DMS 273 treated with DMSO at 0.1 percent for 48 hours (cell line): Measurements from ENCODE around the gene HIBADH.
A peak's percentile ranks its signal among the peaks of the same experiment; 100 is the strongest.

Experiments
- DNase-seq: peaks from one replicate; lab custom pipeline; 2025; lab: John Stamatoyannopoulos, UW

The HIBADH gene

GRCh38 chr7:27635728-27636127 is 27.0 kb downstream of the HIBADH start:
- no peak for DNase-seq

GRCh38 chr7:27634671-27635493 is 27.8 kb downstream of the HIBADH start:
- no peak for DNase-seq

GRCh38 chr7:27633062-27633461 is 29.6 kb downstream of the HIBADH start:
- DNase-seq, result no peak

DNA sequence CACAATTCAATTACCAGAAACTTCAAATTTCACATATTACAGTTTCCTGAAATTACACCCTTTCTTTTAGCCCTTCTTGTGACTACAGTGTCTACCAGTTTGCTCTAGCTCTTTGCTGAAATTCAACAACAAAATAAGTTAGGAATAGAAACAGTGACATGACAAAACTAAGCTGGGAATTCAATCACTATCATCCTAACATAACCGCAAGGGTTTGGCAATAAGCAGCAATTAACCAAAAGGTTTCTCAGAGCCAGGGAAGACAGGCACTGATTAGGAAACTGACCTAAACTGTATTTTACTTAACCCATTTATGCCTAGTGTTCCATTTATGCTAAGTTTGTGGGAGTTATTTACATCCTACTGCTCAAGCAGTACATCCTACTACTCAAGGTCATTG is 31.3 kb downstream of the HIBADH start:
- no peak for DNase-seq

DNA sequence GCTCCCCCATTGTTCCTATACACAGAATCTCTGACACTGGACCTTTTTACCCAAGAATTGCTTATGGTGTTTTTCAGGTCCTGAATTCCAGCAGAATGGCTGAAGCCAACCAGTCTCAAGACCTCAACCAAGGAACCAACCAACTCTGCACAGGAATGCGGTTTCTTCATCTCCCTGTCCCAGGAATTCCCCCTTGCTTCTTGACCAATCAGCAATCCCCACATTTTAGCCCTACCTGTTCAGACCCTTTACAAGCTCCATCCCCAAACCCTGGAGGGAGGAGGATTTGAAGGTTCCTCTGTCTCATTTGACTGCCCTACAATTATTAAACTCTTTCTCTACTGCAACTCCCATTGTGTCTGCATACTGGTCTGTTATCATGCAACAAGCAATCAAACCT is 35.5 kb downstream of the HIBADH start:
- DNase-seq, result no peak

GRCh38 chr7:27619492-27619891 is 43.2 kb downstream of the HIBADH start:
- no peak for DNase-seq

- no peak for DNase-seq
Measured at GRCh38 chr7:27617651-27618381, 44.9 kb downstream of the HIBADH start.

GRCh38 chr7:27616914-27617548 is 45.7 kb downstream of the HIBADH start:
- no peak for DNase-seq

DNA sequence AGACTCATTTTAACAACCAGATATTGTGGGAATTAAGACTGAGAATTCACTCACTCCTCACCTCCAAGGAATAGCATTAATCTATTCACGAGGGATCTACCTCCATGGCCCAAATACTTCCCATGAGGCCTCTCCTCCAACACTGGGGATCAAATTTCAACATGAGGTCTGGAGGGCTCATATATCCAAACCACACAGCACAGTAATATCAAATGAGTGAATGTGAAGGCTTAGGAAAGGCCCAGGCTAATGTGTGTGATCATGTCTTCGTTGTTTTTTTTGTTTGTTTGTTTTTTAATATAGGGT is 46.5 kb downstream of the HIBADH start:
- no peak for DNase-seq

DNA sequence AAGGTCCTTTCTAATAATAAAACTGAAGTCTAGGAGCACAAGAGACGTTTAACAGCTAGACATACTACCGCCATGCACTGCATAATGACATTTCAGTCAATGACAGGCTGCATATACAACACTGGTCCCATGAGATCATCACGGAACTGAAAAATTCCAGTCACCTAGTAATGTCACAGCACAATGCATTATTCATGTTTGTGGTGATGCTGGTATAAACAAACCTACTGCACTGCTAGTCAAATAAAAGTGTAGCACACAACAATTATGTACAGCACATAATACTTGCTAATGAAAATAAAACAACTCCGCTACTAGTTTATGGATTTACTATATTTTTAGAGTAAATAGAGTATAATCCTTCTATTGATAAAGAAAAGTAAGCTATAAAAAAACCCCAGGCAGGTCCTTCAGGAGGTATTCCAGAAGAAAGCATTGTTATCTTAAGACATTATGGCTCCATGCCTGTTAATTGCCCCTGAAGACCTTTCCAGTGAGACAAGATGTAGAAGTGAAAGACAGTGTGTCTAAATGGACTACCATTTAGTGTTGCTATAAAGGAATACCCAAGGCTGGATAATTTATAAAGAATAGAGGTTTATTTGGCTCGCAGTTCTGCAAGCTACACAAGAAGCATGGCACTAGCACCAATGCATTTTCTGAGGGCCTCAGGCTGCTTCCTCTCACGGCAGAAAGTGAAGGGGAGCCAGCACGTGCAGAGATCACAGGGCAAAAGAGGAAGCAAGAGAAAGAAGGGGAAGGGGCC is 47.1 kb downstream of the HIBADH start:
- DNase-seq, result no peak

DNA sequence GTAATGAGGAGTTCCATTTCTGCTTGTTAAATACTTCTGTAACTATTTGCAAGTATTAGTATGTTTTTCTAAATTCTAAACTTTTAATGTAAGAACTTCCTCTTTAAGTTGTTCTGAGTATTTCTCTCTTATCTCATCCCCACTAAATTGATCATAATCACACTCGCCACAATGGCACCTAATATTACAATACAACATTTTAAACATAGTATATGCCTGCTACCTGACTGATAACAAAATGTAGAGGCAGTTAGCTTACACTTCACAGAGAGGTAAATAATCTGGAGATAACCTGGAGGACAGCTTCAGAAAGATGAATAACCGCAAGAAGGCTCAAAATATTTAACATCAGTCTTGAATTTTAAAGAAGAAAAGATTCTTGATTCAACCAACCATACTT is 48.6 kb downstream of the HIBADH start:
- DNase-seq, result no peak

GRCh38 chr7:27611059-27611458 is 51.6 kb downstream of the HIBADH start:
- DNase-seq, result no peak

DNA sequence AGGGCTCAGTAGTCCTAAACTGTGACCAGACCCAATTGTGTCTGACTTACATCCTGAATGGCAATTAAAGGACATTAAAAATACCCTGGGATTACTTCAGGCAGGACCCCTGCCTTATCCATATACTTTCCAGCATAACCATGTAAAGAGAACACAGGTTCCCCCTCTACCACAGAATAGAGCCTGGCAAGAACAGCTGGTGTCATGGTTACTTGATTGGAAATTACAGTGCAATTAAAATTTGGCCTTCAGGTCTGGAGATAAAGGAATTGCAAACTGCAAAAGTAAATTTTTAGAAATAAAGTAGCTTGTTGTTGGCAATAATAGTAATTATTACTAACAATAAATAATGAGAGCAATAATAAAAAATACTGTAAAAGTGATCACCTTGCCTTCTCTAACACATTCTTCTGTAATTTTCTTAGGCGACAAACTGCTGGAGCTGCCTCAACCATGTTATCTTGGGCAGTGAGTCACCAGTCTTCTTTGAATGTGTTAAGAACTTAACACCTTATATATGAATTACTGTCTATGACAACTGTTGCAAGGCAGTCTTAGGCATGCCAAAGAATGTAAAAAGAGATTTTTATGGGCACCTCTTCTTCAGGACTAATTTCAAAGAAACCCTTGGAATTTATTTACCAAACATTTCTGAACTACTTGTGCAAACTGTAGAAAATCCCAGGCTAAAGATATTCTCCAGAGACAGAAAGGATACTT is 53.7 kb downstream of the HIBADH start:
- DNase-seq, result no peak

DNA sequence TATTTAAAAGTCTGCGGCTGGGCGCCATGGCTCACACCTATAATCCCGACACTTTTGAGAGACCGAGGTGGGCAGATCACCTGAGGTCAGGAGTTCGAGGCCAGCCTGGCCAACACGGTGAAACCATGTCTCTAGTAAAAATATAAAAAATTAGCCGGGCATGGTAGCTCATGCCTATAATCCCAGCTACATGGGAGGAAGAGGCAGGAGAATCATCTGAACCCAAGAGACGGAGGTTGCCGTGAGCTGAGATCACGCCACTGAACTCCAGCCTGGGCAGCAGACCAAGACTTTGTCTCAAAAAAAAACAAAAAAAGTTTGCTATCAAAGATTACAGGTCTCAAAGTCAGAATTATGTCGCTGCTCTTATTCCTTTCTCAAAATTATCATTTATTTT is 55.5 kb downstream of the HIBADH start:
- no peak for DNase-seq

GRCh38 chr7:27606270-27607209 is 56.1 kb downstream of the HIBADH start:
- DNase-seq, result no peak

- DNase-seq, result peak; percentile 18
Measured at GRCh38 chr7:27605689-27606269, 56.9 kb downstream of the HIBADH start.

DNA sequence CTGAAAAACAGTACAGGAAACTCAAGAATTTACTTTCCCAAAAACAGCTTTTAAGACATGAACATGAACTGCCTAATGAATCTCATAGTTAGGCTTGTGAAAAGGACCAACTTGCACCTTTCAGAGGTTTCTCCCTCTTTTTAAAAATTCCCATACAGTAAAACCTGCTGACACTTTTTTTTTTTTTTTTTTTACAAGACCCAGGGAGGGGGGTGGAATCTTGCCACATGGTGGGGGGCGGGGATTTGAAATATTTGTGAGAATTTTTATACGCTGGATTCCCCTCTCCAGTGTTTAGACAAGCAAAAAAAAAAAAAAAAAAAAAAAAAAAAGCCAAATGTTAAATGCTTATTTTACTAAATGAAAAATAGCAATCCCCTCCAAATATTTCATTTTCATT is 57.4 kb downstream of the HIBADH start:
- no peak for DNase-seq

DNA sequence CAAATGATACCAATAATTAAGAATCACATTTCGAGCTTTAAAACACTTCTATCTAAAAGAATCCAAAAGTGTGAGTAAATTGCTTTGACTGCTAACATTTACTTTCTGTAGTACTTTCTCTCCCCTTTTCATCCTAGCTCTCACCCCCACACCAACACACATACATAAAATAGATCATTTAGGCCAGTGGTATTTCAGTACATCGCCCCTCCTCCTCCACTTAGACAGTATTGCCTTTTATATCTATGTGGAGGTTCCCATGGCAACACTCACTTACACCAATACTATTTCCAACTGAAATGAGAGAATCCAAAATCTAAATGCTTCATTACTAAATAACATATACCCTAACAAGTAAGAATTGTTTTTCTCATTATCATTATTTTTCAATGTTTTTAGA is 58.9 kb downstream of the HIBADH start:
- DNase-seq, result no peak

- no peak for DNase-seq
Measured at GRCh38 chr7:27602766-27603165, 59.9 kb downstream of the HIBADH start.

DNA sequence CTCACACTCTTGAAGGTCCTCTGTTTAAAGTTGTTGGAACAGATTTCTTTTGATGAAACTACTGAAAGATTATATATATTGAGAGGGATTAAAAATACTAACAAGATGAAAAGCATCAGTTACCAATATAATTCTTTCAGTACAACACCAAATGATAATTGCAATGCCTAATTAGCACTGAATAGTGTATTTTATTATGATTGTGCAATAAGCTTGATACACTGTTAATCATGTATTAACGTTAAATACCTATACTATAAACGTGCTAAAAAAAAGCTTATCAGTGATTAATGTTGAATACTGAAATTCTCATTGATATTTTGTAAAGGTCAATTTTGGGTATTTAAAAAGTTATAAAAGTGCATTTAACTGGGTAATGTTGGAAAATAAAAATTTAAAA is 61.5 kb downstream of the HIBADH start:
- DNase-seq, result no peak
